Skin epidermis (tissue), 12 donors: ENCODE results near the gene CAPZB.

Experiments
- H3K27ac ChIP-seq, 21 experiments: fragments of 200-600 bp; sonication (generic) in 11 of 21; one replicate each; pipeline ENCODE4 v1.5.0; 2020; ENCODE audit warnings: mild to moderate bottlenecking in 3 of 21, inconsistent platforms in 2 of 21, moderate library complexity in 2 of 21
- H3K4me3 ChIP-seq, 7 experiments: fragments of 200-600 bp; sonication (generic) in 2 of 7; one replicate each; pipeline ENCODE4 v1.5.0; 2020; ENCODE audit warnings: inconsistent platforms in 2 of 7, mild to moderate bottlenecking in 2 of 7, moderate library complexity in 1 of 7

Gene CAPZB

DNA sequence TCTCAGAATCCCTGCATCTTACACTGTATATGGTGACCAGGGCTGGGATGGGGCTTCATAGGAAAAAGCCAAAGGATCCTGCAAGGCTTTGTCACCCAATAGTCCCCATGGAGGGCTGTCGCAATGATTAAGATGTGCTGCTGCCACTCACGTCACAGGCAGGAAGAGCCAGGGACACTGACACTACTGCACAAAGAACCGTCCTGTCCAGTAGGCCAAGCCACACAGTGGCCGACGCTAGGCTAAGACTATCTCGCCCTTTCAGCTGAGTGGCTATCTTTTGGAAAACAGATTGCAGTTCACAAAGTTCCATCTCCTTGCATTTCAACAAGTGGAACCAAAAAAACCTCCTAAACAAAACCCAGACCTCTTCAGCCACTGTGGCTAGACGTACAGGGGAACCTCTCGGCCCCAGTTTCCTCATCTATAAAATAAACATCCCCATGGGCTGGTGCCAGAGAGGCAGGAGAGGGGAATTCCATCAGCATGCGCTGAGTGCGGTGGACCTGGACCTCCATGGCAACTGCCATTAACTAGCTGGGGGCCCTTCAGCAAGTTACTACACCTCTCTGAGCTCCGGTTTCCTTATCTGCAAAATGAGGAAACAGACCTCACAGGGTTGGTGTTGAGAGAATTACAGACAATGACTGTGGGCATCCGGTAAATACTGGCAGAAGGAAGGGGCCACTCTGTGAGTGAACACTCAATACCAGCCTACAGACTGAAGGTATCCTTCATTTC is 8.7 kb downstream of the CAPZB start:
- Histone ChIP-seq H3K4me3 (peak overlapping the region in 2 of 7 experiments; percentile 3 to 10), H3K27ac (peak overlapping the region in 18 of 21 experiments; percentile 37 to 88 (median 69))

DNA sequence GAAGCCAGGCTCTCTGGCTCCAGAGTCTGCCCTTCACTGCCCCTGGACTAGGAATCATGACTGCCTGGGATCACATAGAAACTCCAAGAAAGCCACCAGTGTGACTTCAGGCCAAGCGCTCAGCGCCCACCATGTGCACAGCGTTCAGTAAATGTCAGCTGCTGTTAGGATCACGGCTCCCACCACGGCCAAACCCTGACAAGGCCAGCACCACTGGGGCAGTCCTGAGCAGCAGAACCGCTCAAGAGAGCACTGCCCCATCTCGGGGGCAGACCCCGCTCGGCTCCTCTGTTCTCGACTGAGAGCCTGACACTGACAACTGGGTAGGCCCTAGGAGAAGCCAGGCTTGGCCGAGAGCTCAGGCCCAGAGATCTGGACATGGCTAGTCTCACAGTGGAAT is 10.0 kb downstream of the CAPZB start:
- no peak overlapping the region for H3K4me3 ChIP-seq
- peak overlapping the region in 12 of 21 experiments; percentile 16 to 88 (median 68) for H3K27ac ChIP-seq

DNA sequence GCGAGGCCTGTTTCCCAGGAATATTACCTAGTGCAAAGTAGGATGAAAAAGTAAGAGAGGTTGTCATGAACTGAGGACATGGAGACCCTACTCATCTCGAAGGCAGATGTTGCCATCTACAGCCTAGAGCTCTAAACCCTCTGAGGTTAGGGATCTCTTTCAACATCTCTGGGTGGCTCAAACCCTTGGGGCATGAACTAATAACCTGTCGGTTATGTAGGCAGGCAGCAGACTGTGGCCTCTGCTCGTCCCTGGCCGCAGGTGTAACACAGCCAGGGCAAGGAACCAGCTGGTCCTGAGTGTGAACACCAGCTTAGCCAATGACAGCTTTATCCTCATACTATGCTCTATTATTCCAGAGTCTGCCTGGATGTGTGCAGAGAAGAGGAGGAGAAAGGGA is 13.2 kb downstream of the CAPZB start:
- H3K4me3 ChIP-seq: no peak overlapping the region
- H3K27ac ChIP-seq: peak overlapping the region in 2 of 21 experiments; percentile 17 to 23

DNA sequence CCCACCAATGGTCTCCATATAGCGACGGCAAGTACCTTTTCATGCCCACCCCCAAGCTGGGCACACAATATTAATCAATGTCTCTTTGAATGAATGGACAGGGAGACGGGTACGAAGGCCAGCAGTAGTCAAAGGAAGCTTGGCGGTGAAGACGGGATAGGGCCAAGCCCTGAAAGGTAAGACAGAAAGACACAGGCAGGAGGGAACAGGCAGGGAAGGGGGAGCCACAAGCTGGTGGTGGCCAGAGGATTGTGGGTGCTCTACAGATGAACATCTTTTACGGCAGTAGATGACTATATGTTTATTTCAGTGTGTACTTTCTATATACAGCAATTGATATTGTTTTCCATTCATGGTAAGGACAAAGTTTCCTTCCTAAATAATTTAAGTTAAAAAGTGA is 16.3 kb downstream of the CAPZB start:
- Histone ChIP-seq H3K4me3 (no peak overlapping the region), H3K27ac (peak overlapping the region; percentile 7 to 81 (median 73))

DNA sequence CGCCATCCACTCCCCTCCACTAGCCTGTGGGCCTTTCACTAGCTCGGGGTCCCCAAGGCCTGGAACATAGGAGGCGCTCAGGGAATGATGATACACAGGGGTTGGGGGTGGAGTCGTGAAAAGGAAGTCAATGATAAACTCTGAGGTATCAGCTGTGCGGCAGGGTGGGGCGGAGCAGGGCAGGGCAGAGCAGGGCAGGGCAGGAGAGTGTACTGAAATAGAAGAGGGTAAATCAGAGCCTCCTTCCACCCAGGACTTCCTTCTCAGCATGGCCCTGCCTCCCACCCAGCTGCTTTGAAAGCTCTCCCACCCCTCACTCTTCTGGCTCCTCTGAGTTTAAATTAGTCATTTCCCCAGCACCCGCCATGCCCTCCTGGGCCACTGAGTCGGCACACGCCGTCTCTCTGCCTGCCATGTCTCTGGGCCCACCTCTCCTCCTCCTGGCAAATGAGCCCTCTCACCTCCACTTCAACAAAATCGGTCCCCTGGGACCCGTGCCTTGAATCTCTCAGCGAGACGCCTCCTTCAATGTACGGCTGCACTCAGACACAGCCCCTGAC is 16.9 kb downstream of the CAPZB start:
- Histone ChIP-seq H3K4me3 (no peak overlapping the region), H3K27ac (peak overlapping the region; percentile 7 to 81 (median 73))

DNA sequence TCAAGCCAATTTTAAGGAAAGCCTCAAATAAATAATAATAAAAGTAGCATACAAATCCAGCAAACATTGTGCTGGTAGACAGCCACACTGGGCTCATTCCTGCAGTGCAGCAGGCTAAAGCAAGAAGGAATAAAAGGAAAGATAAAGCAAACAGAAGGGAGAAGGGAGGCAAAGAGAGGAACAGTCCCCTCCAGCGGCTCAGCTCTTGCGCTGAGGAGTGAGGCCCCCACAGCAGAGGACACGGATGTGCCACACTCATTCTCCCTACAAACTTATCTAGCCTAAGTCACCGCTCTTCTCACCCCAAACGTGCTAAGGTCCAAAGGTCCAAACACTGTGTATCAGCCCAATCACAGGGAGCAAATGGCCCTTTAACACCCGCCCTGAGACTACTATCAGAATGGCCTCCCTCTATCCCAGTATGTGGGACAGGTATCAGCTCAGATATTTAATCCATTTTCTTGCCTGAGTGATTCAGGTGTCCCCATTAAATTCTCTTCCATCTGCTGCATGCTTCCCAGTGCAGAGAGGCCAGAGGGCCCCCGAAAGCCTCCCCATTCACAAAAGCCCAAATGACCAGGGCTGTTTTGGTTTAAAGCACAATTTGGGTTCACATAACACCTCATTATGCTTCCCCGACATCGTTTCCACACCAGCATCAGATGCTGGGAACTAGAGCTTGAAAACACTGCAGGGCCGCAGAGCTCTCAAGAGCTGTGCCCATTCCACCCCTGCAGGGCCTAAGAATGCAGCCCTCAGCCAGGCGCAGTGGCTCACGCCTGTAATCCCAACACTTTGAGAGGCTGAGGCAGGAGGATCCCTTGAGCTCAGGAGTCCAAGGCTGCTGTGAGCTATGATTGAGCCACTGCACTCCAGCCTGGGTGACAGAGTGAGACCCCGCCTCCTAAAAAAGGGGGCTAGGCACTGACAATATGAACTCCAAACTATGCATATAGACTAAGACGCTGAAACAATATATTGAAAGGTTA is 17.8 kb downstream of the CAPZB start:
- Histone ChIP-seq H3K27ac (peak overlapping the region in 15 of 21 experiments; percentile 21 to 77 (median 56)), H3K4me3 (no peak overlapping the region)

DNA sequence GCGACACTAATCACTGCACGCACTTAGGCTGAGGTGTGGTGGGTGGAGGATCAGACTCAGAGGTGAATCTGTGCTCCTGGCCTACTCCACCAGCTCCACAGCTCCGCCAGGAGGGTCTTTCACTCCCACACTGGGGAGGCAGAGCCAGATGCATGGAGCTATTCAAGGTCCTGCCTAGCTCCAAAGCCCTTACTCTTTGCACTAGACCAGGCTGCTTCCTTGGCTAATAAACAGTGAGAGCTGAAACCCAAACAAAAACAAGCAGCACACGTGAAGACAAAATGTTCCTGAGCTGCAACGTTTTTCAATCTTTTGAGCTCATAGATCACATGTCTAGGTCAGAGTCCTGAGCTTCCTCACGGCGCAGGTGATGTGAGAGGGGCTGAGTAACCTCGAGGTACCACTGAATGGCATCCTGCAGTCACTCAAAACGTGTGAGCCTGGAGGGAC is 19.2 kb downstream of the CAPZB start:
- Histone ChIP-seq H3K27ac (peak overlapping the region in 11 of 21 experiments; percentile 6 to 88 (median 28)), H3K4me3 (no peak overlapping the region)

DNA sequence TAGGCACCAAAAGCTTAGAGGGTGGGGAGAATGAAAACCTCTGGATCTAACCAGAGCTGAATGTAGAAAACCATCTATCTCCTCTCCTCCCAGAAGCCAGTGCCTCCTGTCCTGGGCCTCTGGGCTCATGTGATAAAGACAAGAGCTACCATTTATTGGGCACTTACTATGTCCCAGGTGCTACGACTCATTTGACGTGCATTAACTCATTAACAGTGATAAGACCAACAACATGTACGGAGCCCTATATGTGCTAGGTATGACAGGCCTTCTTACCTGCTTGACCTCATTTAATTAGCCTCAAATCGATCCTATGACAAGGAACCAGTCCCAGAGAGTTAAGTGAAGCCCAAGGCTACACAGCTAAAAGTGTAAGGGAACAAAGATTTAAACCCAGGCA is 19.7 kb downstream of the CAPZB start:
- H3K4me3 ChIP-seq: no peak overlapping the region
- peak overlapping the region in 13 of 21 experiments; percentile 5 to 88 (median 23) for H3K27ac ChIP-seq

DNA sequence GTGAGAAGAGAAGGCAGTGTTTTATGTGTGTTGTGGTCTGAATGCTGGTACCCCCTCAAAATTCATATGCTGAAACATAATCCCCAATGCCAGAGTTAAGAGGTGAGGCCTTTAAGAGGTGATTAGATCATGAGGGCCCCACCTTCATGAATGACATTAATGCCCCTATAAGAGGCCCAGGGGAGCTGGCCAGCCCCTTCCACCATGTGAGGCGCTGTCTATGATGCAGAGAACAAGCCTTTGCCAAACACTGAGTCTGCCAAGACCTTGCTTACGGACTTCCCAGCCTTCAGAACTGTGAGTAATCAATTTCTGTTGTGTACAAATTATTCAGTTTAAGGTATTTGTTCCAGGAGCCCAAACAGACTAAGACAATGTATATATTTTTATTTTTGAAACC is 20.2 kb downstream of the CAPZB start:
- Histone ChIP-seq H3K4me3 (no peak overlapping the region), H3K27ac (peak overlapping the region in 13 of 21 experiments; percentile 5 to 88 (median 24))

DNA sequence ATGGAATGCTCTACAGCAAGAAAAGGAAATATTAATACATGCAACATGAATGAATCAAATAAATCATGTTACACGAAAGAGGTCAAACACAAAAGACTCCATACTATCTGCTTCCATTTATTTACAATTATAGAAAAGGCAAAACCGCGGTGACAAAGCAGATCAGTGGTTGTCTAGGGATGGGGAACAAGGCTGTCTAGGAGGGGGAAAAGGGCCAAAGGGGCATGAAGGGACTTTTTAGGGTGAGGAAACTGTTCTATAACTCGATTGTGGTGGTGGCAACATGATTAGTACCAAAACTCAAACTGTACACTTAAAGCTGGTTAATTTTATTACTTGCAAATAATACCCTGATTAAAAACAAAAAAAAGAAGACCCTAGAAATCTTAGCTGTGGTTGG is 20.6 kb downstream of the CAPZB start:
- H3K27ac ChIP-seq: peak overlapping the region in 9 of 21 experiments; percentile 17 to 88 (median 46)
- no peak overlapping the region for H3K4me3 ChIP-seq

DNA sequence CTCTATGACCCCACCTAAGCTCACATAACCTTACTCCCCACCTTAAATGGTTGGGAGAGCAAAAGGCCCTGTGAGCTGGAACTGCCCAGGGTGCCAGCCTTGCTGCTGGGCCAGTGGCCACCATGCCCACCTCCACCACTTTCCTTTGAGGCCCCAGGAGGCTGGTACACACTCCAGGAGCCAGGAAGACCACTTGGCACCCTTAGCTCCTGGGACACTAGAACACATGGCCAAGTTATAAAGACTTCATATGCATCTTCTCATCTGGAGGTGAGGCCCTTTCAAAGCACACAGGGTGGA is 21.9 kb downstream of the CAPZB start:
- Histone ChIP-seq H3K4me3 (no peak overlapping the region), H3K27ac (peak overlapping the region in 13 of 21 experiments; percentile 14 to 88 (median 60))

DNA sequence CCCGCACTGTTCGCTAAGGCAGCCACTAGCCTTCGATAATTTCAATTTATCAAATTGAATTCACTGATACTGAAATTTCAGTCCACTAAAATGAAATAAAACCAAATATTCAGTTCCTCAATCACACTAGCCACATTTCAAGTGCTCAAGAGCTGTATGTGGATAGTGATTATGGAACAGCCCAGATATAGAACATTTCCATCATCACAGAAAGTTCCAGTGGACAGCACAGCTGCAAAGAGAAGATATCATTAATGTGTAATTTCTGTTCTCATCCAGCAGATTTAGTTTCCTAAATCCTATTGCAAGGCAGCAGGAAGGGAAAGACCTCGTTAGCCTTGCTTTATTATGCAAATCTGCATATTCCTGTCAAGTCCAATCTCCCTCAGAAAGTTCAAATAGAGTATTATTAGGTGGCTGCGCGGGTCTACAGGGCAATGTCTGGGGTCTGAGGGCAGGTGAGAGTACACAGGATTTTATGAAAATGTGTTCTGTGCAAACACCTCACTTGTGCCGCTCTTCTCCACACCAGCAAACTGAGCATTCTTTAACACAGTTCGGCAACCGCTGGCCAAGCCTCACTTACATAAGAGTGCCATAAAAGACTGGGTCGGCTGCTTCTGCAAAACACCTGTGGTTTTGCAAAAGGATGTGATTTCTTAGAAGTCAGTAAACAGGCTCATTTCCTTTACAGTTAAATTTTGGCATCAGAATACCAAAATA is 22.4 kb downstream of the CAPZB start:
- Histone ChIP-seq H3K4me3 (no peak overlapping the region), H3K27ac (peak overlapping the region in 13 of 21 experiments; percentile 4 to 88 (median 59))

DNA sequence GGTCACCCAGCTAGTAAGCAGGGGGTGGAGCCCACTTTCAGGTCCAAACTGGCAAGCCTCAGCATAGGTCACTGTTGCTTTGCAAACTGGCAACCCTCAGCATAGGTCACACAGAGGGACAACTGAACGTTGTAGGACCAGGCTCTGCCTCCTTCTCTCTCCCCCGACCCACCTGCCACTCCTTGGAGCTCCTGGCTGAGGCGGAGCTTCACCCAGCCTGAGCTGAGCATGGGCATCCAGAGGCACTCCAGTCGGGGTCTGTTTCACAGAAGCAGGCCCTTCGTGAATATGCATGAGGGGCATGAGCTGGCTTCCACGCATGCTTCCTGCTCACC is 24.2 kb downstream of the CAPZB start:
- peak overlapping the region in 7 of 21 experiments; percentile 5 to 55 (median 30) for H3K27ac ChIP-seq
- H3K4me3 ChIP-seq: no peak overlapping the region

DNA sequence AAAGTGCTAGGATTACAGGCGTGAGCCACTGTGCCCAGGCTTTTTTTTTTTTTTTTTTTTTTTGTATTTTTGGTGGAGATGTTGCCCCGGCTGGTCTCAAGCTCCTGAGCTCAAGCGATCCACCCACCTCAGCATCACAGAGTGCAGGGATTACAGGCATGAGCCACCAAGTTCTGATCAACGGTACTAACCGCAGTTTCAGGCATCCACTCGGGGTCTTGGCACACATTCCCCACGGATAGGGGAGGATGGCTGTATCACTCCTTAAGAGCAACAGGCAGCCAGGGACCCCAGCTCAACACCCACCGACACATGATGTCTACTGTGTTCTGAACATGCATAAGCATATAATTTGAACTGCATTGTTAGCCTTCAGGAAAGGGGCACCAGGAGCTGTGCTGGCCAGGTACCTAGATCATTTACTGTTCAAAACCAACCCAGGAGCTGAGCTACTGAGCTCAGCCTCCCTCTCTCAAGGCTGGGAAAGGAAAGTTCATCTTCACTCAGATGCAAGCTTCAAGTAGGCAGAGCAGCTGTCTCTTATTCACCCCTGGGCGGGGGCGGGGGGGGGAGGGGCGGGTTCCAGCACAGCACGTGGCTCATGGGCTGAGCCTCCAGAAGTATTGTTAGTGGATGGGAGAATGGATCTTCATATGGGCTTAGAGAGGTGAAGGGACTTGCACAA is 24.7 kb downstream of the CAPZB start:
- Histone ChIP-seq H3K27ac (peak overlapping the region in 7 of 21 experiments; percentile 5 to 55 (median 30)), H3K4me3 (no peak overlapping the region)

DNA sequence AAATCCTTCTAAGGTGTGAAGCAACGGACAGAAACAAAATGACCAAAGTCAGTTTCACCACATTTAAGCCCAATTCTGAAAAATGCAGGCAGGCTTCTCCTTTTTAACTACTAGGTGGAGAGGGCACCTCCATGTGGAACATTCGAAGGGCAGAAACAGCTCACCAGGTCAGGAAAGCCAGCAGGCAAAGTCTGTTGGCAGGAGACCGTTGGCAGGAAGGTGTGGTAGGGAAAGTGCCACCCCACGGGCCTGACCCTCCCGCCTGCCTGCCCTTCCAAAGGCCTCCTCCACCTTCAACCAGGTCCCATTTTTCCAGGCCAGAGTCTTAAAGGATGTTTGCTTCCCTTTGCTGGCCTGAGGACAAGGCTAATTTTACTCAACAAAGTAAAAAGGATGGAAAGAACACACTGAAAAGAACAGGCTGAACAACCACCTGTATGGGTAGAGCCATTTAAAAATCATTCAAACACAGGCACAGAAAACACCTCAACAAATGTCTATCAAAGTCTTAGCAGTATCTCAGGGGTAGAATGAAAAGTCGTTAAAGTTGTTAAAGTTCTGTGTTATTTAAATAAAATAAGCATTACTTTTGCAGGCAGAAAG is 26.4 kb downstream of the CAPZB start:
- Histone ChIP-seq H3K4me3 (no peak overlapping the region), H3K27ac (peak overlapping the region in 13 of 21 experiments; percentile 16 to 78 (median 50))

DNA sequence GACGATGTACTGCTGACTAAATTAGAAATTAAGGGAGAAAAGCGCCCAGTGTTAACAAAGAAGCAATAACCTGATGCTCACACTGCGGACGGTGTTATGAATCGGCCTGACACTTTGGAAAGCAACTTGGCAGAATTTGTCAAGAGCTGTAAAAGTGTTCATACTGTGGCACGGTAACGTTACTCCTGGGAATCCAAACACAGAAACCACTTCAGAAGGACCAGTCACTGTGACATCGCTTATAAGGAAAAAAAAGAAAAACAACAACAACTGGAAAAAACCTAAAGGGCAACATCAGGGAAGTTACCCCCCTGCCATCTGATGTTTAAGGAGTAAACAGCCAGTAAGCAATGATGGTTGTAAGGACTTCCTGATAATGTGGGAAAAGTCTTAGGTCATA is 27.7 kb downstream of the CAPZB start:
- Histone ChIP-seq H3K4me3 (no peak overlapping the region), H3K27ac (peak overlapping the region in 7 of 21 experiments; percentile 4 to 65 (median 21))

DNA sequence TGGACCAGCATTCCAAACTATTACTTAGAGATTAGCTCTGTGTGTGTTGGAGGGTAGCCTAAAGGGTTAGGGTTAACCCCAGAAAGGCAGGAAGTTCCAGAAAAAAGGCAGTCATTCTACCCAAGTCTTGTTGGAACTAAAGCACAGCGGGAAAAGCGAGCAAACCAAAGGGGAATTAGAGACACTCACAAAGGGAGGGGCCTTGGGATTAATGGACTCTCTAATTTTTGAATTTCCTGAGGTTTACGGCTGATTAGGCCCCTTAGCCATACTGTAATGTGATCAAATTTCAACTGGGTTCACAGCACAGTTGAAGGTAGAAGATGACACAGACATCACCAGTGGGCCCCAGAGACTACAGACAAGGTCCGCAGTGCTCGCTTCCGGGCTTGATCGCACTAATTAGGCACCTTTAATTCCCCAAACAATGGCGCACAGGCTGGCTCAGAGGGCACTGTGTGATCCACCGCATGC is 28.3 kb downstream of the CAPZB start:
- Histone ChIP-seq H3K4me3 (no peak overlapping the region), H3K27ac (peak overlapping the region in 8 of 21 experiments; percentile 4 to 65 (median 34))

DNA sequence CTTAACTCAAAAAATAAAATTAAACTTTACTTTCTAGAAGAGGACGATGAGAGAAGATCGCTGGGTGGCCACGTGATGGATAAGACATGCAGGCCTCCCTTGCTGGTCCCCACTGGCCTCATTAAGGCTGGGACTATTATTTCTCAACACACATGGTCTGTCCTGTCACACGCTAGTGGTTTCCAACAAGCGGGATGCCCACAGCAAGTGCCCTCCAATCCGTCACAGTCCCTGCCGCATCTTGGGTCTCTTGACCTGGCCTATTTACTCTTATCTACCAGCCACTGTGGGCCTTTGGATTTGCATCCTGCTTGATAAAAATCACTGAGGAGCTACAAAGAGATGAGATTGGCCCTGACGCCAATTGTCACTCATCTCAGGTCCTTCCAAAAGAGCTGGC is 30.0 kb downstream of the CAPZB start:
- peak overlapping the region in 17 of 21 experiments; percentile 14 to 90 (median 65) for H3K27ac ChIP-seq
- no peak overlapping the region for H3K4me3 ChIP-seq
